ENCODE measurements around the gene OR6Q1. TPM values are rescaled to one million over a fixed set of nuclear protein-coding genes. Genes with fewer than 3 reads are reported as not detected.

Gene OR6Q1
- total and polyA plus RNA-seq, 2 experiments from 2014 or later, result not detected

GRCh38 chr11:58003591-58003990 is 27.2 kb upstream of the OR6Q1 start:
- no peak for ATAC-seq
- H3K4me1 Mint-ChIP-seq, result peaks cover 4% of the 10 kb centered on the region; the same call in 2 of the 3 replicates
- TF ChIP-seq ZNF114 (CRISPR knock-in tag; IDR thresholded peaks at IDR 0.05), result no peak
- no peak for TF ChIP-seq EZH2 (IDR thresholded peaks at IDR 0.05; ENCODE audit: low read depth, unreplicated experiment)
- TF ChIP-seq EZH2phosphoT487 (IDR thresholded peaks at IDR 0.05; ENCODE audit: unreplicated experiment), result no peak
- TF ChIP-seq CTCF (conservative IDR thresholded peaks at IDR 0.05; ENCODE audit: low read depth in 2 of 2), result no peak
- TF ChIP-seq ETS1 (IDR thresholded peaks at IDR 0.05), result no peak
- no peak for TF ChIP-seq STAT1 (IDR thresholded peaks at IDR 0.05; ENCODE audit: unreplicated experiment)
- TF ChIP-seq JUNB (IDR thresholded peaks at IDR 0.05; ENCODE audit: unreplicated experiment), result no peak
- TF ChIP-seq NANOG (IDR thresholded peaks at IDR 0.05; ENCODE audit: borderline replicate concordance), result no peak
- TF ChIP-seq ZNF462 (CRISPR knock-in tag; IDR thresholded peaks at IDR 0.05), result no peak
- TF ChIP-seq REST (IDR thresholded peaks at IDR 0.05; ENCODE audit: unreplicated experiment), result no peak
- TF ChIP-seq CREB1 (CRISPR knock-in tag; IDR thresholded peaks at IDR 0.05; ENCODE audit: low read depth), result no peak
- no peak for TF ChIP-seq POLR2AphosphoS5 (IDR thresholded peaks at IDR 0.05; ENCODE audit: low read depth)
- TF ChIP-seq ZNF331 (CRISPR knock-in tag; IDR thresholded peaks at IDR 0.05; ENCODE audit: low read depth), result no peak

More at GRCh38 chr11:58003591-58003990, 27.2 kb upstream of the OR6Q1 start:
- no peaks in the 10 kb centered on the region for H3F3A ChIP-seq (replicated peaks; ENCODE audit: low read depth)
- Mint-ChIP-seq H3K4me3 (no peak overlapping the region), H3K36me3 (ENCODE audit: low read depth) (peaks cover 7% of the 10 kb centered on the region; the same call in 2 of the 3 replicates), H3K9me3 (peaks cover 15% of the 10 kb centered on the region), H3K27me3 (ENCODE audit: insufficient read depth, low read depth, poor library complexity) (peaks cover 4% of the 10 kb centered on the region), H3K27ac (no peak overlapping the region)
- H3K79me2 ChIP-seq (replicated peaks; ENCODE audit: insufficient read depth), result no peaks in the 10 kb centered on the region
- H3K4me3 ChIP-seq, result no peak overlapping the region
- H4K20me1 ChIP-seq (replicated peaks; ENCODE audit: insufficient read depth), result no peaks in the 10 kb centered on the region
- H3K9me2 ChIP-seq (ENCODE audit: insufficient read depth), result peaks cover 7% of the 10 kb centered on the region
- H3K4me2 ChIP-seq, result no peak overlapping the region
- H3K36me3 ChIP-seq (ENCODE audit: insufficient read depth), result no peaks in the 10 kb centered on the region
- H3K27me3 ChIP-seq (ENCODE audit: insufficient read depth), result no peaks in the 10 kb centered on the region
- H3K27ac ChIP-seq (ENCODE audit: low read depth), result no peak overlapping the region
- no peak for DNase-seq (ENCODE audit: low spot score)
- no peaks in the 10 kb centered on the region for H3K4me1 ChIP-seq (ENCODE audit: insufficient read depth)
- no peak overlapping the region for H2AFZ ChIP-seq

Measured in GM23338 (cell line).